ENCODE data around the gene PRSS36.

The PRSS36 gene

DNA sequence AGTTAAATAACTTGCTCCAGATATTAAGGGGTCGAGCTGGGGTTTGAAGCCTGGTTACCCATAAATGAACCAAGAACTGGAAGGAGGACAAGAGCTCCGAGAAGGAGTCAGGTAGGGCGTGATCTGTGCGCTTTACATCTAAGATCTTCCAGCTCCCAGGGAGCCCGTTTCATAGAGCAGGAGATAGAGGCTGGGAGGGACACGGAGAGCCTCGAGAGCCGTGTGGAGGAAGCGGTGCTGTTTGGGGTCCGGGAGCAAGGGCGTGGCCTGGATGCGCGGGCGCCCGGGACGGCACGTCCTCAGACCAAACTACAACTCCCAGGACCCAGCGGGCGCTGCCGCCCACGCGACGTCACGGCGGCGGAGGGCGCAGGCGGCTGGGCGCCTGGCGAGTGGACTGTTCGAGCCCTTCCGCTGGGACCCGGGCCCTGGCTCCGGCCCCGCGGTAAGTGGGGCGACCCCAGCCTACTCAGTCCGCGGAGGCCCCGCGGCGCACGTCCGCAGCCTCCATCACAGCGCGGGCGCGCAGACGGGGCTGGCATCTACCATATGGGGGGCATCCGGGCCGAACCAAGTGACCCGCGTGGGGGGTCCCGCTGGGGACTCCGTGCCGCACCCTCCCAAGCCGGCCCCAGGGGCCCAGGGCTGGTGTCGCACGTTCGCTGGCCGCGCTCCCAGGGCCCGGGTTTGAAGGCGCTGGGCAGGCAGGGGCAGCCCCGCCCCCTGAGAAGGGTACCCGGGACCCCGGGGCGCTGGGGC, 41.7 kb downstream of the PRSS36 start, which contains the start of gene BCKDK (continued):
- TF ChIP-seq ZEB2 (tag by site-specific recombination; IDR thresholded peaks at IDR 0.05) (0 out of 2 replicates have a peak, but pooled peaks have one; percentile 24), KLF10 (tag by site-specific recombination; IDR thresholded peaks at IDR 0.05) (peak; percentile 57), ZBTB21 (tag by site-specific recombination; IDR thresholded peaks at IDR 0.05) (no peak; the same call in 1 of the 2 replicates), GLIS1 (tag by site-specific recombination; IDR thresholded peaks at IDR 0.05) (peak; percentile 74), ZXDB (tag by site-specific recombination; IDR thresholded peaks at IDR 0.05) (peak; percentile 53; the same call in 1 of the 2 replicates), KLF8 (tag by site-specific recombination; IDR thresholded peaks at IDR 0.05) (peak; percentile 80), KLF9 (tag by site-specific recombination; IDR thresholded peaks at IDR 0.05; ENCODE audit: low read depth) (peak; percentile 68), ZNF658 (tag by site-specific recombination; IDR thresholded peaks at IDR 0.05) (no peak), GLIS2 (tag by site-specific recombination; IDR thresholded peaks at IDR 0.05) (peak; percentile 94), KLF1 (tag by site-specific recombination; IDR thresholded peaks at IDR 0.05) (peak; percentile 81; the same call in 1 of the 2 replicates), ZNF2 (tag by site-specific recombination; IDR thresholded peaks at IDR 0.05) (no peak), ZNF747 (tag by site-specific recombination; IDR thresholded peaks at IDR 0.05) (no peak), ZBTB48 (tag by site-specific recombination; IDR thresholded peaks at IDR 0.05) (0 out of 2 replicates have a peak, but pooled peaks have one; percentile 41), ZNF19 (tag by site-specific recombination; IDR thresholded peaks at IDR 0.05; ENCODE audit: low read depth) (no peak), ZNF239 (tag by site-specific recombination; IDR thresholded peaks at IDR 0.05) (no peak), ZNF16 (tag by site-specific recombination; IDR thresholded peaks at IDR 0.05; ENCODE audit: low read depth) (no peak), SETDB1 (IDR thresholded peaks at IDR 0.05; ENCODE audit: insufficient read length, low read length) (no peak), ZIC2 (tag by site-specific recombination; IDR thresholded peaks at IDR 0.05) (peak; percentile 40), BCL11A (tag by site-specific recombination; IDR thresholded peaks at IDR 0.05; ENCODE audit: low read depth) (no peak), ZNF777 (tag by site-specific recombination; IDR thresholded peaks at IDR 0.05; ENCODE audit: borderline replicate concordance) (no peak)
- TF ChIP-seq, protein P1, sequence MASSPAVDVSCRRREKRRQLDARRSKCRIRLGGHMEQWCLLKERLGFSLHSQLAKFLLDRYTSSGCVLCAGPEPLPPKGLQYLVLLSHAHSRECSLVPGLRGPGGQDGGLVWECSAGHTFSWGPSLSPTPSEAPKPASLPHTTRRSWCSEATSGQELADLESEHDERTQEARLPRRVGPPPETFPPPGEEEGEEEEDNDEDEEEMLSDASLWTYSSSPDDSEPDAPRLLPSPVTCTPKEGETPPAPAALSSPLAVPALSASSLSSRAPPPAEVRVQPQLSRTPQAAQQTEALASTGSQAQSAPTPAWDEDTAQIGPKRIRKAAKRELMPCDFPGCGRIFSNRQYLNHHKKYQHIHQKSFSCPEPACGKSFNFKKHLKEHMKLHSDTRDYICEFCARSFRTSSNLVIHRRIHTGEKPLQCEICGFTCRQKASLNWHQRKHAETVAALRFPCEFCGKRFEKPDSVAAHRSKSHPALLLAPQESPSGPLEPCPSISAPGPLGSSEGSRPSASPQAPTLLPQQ (tag by site-specific recombination; IDR thresholded peaks at IDR 0.05), result 0 out of 2 replicates have a peak, but pooled peaks have one; percentile 63
- TF ChIP-seq, protein P2, sequence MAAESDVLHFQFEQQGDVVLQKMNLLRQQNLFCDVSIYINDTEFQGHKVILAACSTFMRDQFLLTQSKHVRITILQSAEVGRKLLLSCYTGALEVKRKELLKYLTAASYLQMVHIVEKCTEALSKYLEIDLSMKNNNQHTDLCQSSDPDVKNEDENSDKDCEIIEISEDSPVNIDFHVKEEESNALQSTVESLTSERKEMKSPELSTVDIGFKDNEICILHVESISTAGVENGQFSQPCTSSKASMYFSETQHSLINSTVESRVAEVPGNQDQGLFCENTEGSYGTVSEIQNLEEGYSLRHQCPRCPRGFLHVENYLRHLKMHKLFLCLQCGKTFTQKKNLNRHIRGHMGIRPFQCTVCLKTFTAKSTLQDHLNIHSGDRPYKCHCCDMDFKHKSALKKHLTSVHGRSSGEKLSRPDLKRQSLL (tag by site-specific recombination; IDR thresholded peaks at IDR 0.05), result peak; percentile 98
- TF ChIP-seq, protein P3, sequence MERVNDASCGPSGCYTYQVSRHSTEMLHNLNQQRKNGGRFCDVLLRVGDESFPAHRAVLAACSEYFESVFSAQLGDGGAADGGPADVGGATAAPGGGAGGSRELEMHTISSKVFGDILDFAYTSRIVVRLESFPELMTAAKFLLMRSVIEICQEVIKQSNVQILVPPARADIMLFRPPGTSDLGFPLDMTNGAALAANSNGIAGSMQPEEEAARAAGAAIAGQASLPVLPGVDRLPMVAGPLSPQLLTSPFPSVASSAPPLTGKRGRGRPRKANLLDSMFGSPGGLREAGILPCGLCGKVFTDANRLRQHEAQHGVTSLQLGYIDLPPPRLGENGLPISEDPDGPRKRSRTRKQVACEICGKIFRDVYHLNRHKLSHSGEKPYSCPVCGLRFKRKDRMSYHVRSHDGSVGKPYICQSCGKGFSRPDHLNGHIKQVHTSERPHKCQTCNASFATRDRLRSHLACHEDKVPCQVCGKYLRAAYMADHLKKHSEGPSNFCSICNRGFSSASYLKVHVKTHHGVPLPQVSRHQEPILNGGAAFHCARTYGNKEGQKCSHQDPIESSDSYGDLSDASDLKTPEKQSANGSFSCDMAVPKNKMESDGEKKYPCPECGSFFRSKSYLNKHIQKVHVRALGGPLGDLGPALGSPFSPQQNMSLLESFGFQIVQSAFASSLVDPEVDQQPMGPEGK (tag by site-specific recombination; IDR thresholded peaks at IDR 0.05), result peak; percentile 53
- TF ChIP-seq, protein P4, sequence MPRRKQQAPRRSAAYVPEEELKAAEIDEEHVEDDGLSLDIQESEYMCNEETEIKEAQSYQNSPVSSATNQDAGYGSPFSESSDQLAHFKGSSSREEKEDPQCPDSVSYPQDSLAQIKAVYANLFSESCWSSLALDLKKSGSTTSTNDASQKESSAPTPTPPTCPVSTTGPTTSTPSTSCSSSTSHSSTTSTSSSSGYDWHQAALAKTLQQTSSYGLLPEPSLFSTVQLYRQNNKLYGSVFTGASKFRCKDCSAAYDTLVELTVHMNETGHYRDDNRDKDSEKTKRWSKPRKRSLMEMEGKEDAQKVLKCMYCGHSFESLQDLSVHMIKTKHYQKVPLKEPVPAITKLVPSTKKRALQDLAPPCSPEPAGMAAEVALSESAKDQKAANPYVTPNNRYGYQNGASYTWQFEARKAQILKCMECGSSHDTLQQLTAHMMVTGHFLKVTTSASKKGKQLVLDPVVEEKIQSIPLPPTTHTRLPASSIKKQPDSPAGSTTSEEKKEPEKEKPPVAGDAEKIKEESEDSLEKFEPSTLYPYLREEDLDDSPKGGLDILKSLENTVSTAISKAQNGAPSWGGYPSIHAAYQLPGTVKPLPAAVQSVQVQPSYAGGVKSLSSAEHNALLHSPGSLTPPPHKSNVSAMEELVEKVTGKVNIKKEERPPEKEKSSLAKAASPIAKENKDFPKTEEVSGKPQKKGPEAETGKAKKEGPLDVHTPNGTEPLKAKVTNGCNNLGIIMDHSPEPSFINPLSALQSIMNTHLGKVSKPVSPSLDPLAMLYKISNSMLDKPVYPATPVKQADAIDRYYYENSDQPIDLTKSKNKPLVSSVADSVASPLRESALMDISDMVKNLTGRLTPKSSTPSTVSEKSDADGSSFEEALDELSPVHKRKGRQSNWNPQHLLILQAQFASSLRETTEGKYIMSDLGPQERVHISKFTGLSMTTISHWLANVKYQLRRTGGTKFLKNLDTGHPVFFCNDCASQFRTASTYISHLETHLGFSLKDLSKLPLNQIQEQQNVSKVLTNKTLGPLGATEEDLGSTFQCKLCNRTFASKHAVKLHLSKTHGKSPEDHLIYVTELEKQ (tag by site-specific recombination; IDR thresholded peaks at IDR 0.05; ENCODE audit: borderline replicate concordance), result no peak
- TF ChIP-seq, protein P5, sequence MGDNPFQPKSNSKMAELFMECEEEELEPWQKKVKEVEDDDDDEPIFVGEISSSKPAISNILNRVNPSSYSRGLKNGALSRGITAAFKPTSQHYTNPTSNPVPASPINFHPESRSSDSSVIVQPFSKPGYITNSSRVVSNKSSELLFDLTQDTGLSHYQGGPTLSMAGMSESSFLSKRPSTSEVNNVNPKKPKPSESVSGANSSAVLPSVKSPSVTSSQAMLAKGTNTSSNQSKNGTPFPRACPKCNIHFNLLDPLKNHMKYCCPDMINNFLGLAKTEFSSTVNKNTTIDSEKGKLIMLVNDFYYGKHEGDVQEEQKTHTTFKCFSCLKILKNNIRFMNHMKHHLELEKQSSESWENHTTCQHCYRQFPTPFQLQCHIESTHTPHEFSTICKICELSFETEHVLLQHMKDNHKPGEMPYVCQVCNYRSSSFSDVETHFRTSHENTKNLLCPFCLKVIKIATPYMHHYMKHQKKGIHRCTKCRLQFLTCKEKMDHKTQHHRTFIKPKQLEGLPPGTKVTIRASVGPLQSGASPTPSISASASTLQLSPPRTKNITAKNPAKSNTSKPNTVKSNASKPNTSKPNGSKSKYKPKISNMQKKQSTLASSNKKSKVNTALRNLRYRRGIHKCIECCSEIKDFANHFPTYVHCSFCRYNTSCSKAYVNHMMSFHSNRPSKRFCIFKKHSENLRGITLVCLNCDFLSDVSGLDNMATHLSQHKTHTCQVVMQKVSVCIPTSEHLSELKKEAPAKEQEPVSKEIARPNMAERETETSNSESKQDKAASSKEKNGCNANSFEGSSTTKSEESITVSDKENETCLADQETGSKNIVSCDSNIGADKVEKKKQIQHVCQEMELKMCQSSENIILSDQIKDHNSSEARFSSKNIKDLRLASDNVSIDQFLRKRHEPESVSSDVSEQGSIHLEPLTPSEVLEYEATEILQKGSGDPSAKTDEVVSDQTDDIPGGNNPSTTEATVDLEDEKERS (tag by site-specific recombination; IDR thresholded peaks at IDR 0.05), result no peak
- TF ChIP-seq, protein P6, sequence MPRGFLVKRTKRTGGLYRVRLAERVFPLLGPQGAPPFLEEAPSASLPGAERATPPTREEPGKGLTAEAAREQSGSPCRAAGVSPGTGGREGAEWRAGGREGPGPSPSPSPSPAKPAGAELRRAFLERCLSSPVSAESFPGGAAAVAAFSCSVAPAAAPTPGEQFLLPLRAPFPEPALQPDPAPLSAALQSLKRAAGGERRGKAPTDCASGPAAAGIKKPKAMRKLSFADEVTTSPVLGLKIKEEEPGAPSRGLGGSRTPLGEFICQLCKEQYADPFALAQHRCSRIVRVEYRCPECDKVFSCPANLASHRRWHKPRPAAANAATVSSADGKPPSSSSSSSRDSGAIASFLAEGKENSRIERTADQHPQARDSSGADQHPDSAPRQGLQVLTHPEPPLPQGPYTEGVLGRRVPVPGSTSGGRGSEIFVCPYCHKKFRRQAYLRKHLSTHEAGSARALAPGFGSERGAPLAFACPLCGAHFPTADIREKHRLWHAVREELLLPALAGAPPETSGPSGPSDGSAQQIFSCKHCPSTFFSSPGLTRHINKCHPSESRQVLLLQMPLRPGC (tag by site-specific recombination; IDR thresholded peaks at IDR 0.05), result no peak
